Activated naive CD8-positive, alpha-beta T cell treated with anti-CD3 and anti-CD28 coated beads, Interleukin-2, amount 50 U/mL, for 24 hours (primary cell): Measurements from ENCODE around the gene CXCL1.

Experiments used
- ATAC-seq: fragments of 150-1000 bp; cut with Tn5 transposase; one replicate; pipeline ENCODE4 v1.10.0; 2021
- DNase-seq: peaks from one replicate; pipeline ENCODE4 v3.0.0; 2021
- H3K27ac Mint-ChIP-seq: one replicate; pipeline ENCODE4 v1.8.0; 2021; ENCODE audit warnings: mild to moderate bottlenecking, mixed read lengths
- H3K27me3 Mint-ChIP-seq: one replicate; pipeline ENCODE4 v1.8.0; 2021; ENCODE audit warnings: mixed read lengths
- H3K36me3 Mint-ChIP-seq: one replicate; pipeline ENCODE4 v1.8.0; 2021; ENCODE audit warnings: low read depth, mixed read lengths
- H3K4me1 Mint-ChIP-seq: one replicate; pipeline ENCODE4 v1.8.0; 2021; ENCODE audit warnings: mixed read lengths
- H3K4me3 Mint-ChIP-seq: one replicate; pipeline ENCODE4 v1.8.0; 2021; ENCODE audit warnings: mild to moderate bottlenecking, moderate library complexity, mixed read lengths
- H3K9me3 Mint-ChIP-seq: one replicate; pipeline ENCODE4 v1.8.0; 2021; ENCODE audit warnings: mixed read lengths

CXCL1 gene

GRCh38 chr4:73904491-73904890 lies 35.3 kb downstream of the CXCL1 start:
- no peak for DNase-seq
- Mint-ChIP-seq H3K4me3 (no peak overlapping the region), H3K36me3 (no peaks in the 10 kb centered on the region), H3K27ac (no peak overlapping the region), H3K9me3 (no peaks in the 10 kb centered on the region), H3K27me3 (no peaks in the 10 kb centered on the region), H3K4me1 (no peaks in the 10 kb centered on the region)
- ATAC-seq, result no peak

DNA sequence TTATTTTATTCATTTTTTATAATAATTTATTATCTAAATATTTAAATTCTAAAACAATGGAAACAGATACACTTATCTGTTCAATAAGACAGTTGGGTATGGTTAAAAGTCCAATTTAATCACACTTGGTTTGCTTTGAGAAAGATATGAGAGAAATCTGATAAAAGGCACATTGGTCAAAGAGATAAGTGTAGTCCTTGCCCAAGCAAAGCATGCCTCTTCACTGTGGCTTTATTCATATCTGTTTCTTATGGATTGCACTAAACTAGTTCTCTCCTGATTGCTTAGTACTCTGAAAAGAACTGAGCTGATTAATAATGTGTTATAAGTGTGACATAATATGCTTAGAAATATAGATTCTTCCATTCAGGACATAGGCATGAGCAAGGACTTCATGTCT lies 39.8 kb downstream of the CXCL1 start:
- no peak for DNase-seq
- no peaks in the 10 kb centered on the region for H3K9me3 Mint-ChIP-seq
- no peaks in the 10 kb centered on the region for H3K4me1 Mint-ChIP-seq
- H3K36me3 Mint-ChIP-seq, result no peaks in the 10 kb centered on the region
- no peak for ATAC-seq
- H3K27ac Mint-ChIP-seq, result no peak overlapping the region
- no peaks in the 10 kb centered on the region for H3K27me3 Mint-ChIP-seq
- no peak overlapping the region for H3K4me3 Mint-ChIP-seq

DNA sequence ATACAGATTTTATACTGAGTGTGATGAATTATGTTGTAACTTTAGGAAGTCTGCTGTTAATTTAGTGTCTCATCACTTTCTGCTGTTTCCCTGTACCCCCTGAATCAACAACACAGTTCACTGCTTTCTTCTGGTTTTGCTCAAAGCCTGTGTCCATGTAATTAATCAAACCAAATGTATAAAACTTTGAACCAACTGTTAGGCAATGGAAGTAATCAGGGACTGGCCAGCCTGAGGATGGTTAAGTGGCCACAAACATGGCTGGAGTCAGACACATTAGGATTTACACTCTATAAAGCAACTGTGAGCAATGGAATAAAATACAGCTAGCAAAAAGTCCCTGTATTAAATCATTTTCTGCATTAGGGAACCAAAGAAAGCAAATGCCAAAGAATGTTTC lies 42.6 kb downstream of the CXCL1 start:
- no peak overlapping the region for H3K4me3 Mint-ChIP-seq
- no peaks in the 10 kb centered on the region for H3K27me3 Mint-ChIP-seq
- no peak overlapping the region for H3K27ac Mint-ChIP-seq
- no peak for ATAC-seq
- H3K36me3 Mint-ChIP-seq, result no peaks in the 10 kb centered on the region
- no peaks in the 10 kb centered on the region for H3K9me3 Mint-ChIP-seq
- no peaks in the 10 kb centered on the region for H3K4me1 Mint-ChIP-seq
- DNase-seq, result no peak

DNA sequence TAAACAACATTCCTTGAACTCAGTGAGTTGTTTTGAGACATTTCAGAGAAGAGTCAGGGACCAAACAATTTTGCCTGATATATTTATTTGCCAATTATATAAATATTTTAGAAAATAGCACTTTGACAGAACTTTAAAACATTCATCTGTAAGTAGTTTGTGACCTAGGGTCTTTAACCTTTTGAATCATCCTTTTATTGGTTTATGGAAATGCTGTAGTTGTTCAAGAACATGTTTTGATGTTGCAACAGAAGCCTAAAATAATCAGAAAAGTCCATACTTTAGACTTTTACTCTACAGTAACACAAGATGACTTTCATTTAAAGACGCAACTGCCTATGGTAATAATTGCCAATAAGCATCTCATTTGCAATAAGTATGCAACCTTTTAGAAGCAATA lies 43.0 kb downstream of the CXCL1 start:
- no peak overlapping the region for H3K4me3 Mint-ChIP-seq
- ATAC-seq (no peak), DNase-seq (no peak)
- no peaks in the 10 kb centered on the region for H3K9me3 Mint-ChIP-seq
- no peaks in the 10 kb centered on the region for H3K27me3 Mint-ChIP-seq
- H3K36me3 Mint-ChIP-seq, result no peaks in the 10 kb centered on the region
- no peaks in the 10 kb centered on the region for H3K4me1 Mint-ChIP-seq
- H3K27ac Mint-ChIP-seq, result no peak overlapping the region

- ATAC-seq, result no peak
- no peak overlapping the region for H3K4me3 Mint-ChIP-seq
These were observed 44.9 kb downstream of the CXCL1 start for GRCh38 chr4:73914071-73914470.

GRCh38 chr4:73916172-73916925 lies 47.2 kb downstream of the CXCL1 start:
- DNase-seq (no peak), ATAC-seq (no peak)
- Mint-ChIP-seq H3K9me3 (no peaks in the 10 kb centered on the region), H3K36me3 (no peaks in the 10 kb centered on the region), H3K4me3 (no peak overlapping the region), H3K4me1 (no peaks in the 10 kb centered on the region), H3K27me3 (no peaks in the 10 kb centered on the region), H3K27ac (no peak overlapping the region)

More at GRCh38 chr4:73914071-73914470, 44.9 kb downstream of the CXCL1 start:
- Mint-ChIP-seq H3K9me3 (no peaks in the 10 kb centered on the region), H3K27ac (no peak overlapping the region), H3K27me3 (no peaks in the 10 kb centered on the region), H3K36me3 (no peaks in the 10 kb centered on the region), H3K4me1 (no peaks in the 10 kb centered on the region)
- DNase-seq, result no peak

DNA sequence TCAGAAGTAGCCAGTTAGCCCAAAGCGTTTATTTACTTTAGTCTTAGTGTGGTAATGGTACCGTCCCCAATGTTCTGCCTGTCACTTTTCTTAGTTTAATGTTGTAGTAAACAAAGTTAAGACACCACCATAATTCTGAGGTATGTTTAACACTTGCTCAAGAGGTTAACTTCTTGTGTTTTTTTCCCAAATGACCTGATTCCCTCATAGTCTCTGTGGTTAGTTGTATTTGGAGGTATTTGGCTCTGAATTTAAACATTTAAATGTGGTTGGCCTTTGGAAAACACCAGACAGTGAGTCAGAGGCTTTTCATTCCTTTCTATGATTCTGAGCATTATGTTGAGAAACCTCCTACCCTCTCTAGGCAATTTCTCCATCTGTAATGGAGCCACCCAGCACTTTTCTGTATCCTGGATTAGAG lies 47.9 kb downstream of the CXCL1 start:
- Mint-ChIP-seq H3K27ac (no peak overlapping the region), H3K4me3 (no peak overlapping the region), H3K36me3 (no peaks in the 10 kb centered on the region), H3K27me3 (no peaks in the 10 kb centered on the region), H3K9me3 (no peaks in the 10 kb centered on the region), H3K4me1 (no peaks in the 10 kb centered on the region)
- ATAC-seq (no peak), DNase-seq (no peak)

DNA sequence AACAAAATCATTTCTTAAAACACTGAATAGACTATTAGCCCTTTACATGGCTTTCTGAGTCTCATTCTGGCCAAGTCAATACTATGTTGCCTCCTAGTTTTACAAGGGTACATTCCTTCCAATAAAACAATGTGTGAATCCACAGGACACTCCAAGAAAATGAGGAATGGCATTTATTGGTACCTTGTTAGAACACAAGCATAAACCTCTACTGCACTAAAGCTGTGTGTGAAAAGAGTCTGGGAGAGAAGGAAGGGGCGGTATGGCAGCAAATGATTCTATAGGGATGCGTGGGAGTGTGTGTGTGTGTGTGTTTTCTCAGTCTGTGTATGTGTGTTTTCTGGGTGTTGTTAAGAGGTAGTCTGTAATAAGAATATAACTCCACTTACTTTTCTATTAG lies 48.9 kb downstream of the CXCL1 start:
- H3K27ac Mint-ChIP-seq, result no peak overlapping the region
- H3K4me1 Mint-ChIP-seq, result no peaks in the 10 kb centered on the region
- H3K36me3 Mint-ChIP-seq, result no peaks in the 10 kb centered on the region
- no peaks in the 10 kb centered on the region for H3K9me3 Mint-ChIP-seq
- DNase-seq (no peak), ATAC-seq (no peak)
- no peaks in the 10 kb centered on the region for H3K27me3 Mint-ChIP-seq
- no peak overlapping the region for H3K4me3 Mint-ChIP-seq

DNA sequence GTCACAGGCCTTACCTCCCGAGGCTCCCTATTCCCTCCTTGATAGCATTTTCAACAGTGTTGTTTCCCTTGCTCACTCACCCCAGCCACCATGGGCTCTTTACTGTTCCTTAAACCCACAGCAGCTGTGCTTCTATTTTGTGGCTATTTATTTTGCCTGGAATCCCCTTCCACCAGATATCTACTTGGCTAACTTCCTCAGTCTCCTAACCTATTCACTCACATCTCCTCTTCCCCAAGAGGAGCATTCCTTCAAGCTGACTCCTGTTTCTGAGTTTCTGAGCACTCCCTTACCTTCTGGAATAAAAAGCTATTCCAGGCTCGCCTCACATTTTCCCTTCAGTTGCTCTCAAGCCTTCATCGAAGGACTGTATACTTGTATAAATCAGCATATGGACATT lies 50.5 kb downstream of the CXCL1 start:
- no peak overlapping the region for H3K27ac Mint-ChIP-seq
- H3K9me3 Mint-ChIP-seq, result no peaks in the 10 kb centered on the region
- no peak for DNase-seq
- no peak overlapping the region for H3K4me3 Mint-ChIP-seq
- H3K36me3 Mint-ChIP-seq, result no peaks in the 10 kb centered on the region
- no peaks in the 10 kb centered on the region for H3K27me3 Mint-ChIP-seq
- no peaks in the 10 kb centered on the region for H3K4me1 Mint-ChIP-seq
- no peak for ATAC-seq
